ENCODE measurements around the gene PICALM. TPM values are rescaled to one million over a fixed set of nuclear protein-coding genes. Genes with fewer than 3 reads are reported as not detected.

The PICALM gene
- total RNA-seq, 1 experiment from 2014 or later = 566 TPM

DNA sequence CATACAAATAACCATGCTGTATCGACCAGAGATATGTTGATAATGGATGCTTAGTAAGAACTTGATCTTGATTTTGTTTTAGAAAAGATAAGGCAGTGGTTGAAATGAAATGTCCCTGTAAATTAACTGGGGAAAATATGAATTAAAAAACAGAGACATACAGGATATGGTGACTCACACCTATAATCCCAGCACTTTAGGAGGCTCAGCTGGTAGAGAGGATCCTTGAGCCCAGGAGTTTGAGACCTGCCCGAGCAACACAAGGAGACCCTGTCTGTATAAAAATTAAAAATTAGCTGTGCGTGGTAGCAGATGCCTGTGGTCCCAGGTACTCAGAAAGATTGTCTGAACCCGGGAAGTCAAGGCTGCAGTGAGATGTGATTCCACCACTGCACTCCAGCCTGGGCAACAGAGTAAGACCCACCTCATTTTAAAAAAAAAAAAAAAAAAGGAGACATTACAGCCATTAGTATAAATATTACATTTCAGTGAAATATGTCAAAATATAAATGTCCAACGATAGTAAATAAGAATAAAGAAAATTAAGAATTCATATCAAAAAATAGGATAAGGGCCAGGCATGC is 4.6 kb downstream of the PICALM start:
- DNase-seq = no peak
- no peaks in the 10 kb centered on the region for H3K9me3 ChIP-seq (ENCODE audit: low read length)

DNA sequence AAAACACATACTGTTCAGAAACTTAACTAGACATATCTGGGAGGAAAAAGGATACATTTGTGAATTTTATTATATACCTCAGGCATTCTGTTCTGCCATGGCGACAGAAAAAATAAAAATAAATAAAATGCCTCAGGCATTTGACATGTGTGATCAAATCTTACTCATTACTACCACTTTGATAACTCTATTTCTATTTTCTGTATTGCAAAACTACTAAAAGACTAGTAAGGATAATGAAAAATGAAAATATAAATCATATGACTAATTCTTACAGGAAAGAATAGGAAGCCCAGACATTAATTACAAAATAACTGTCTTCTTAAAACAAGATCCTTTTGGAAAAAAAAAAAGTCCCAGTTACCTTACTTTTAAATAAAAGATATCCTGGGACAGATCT is 5.3 kb downstream of the PICALM start:
- H3K36me3 ChIP-seq (ENCODE audit: insufficient read depth, low read length) = peaks cover 8% of the 10 kb centered on the region; the same call in 1 of the 2 replicates
- H3K9ac ChIP-seq (ENCODE audit: low read length) = no peak overlapping the region
- H2AFZ ChIP-seq (ENCODE audit: low read length) = no peak overlapping the region
- H4K20me1 ChIP-seq (ENCODE audit: insufficient read depth, low read depth, low read length) = peaks cover 93% of the 10 kb centered on the region
- peak overlapping the region; percentile 74 for H3K4me2 ChIP-seq (ENCODE audit: low read depth, low read length, poor library complexity, severe bottlenecking)
- no peak for DNase-seq
- no peaks in the 10 kb centered on the region for H3K27me3 ChIP-seq (ENCODE audit: low read length)
- peaks cover 100% of the 10 kb centered on the region for H3K79me2 ChIP-seq (ENCODE audit: low read length)
- H3K9me3 ChIP-seq (ENCODE audit: low read length) = no peaks in the 10 kb centered on the region
- H3K27ac ChIP-seq (ENCODE audit: low read length) = peak overlapping the region; percentile 48
- H3K4me1 ChIP-seq (ENCODE audit: low read length) = peaks cover 86% of the 10 kb centered on the region
- H3K9me2 ChIP-seq (replicated peaks; ENCODE audit: insufficient read depth, low read length) = no peaks in the 10 kb centered on the region
- no peak overlapping the region for H3K4me3 ChIP-seq (ENCODE audit: low read length)

More for the DNA sequence above, 4.6 kb downstream of the PICALM start:
- Histone ChIP-seq H3K9ac (ENCODE audit: low read length) (peak overlapping the region; percentile 4), H3K27me3 (ENCODE audit: low read length) (no peaks in the 10 kb centered on the region), H3K36me3 (ENCODE audit: insufficient read depth, low read length) (peaks cover 7% of the 10 kb centered on the region; the same call in 1 of the 2 replicates), H2AFZ (ENCODE audit: low read length) (no peak overlapping the region), H3K4me2 (ENCODE audit: low read depth, low read length, poor library complexity, severe bottlenecking) (peak overlapping the region; percentile 74), H4K20me1 (ENCODE audit: insufficient read depth, low read depth, low read length) (peaks cover 85% of the 10 kb centered on the region), H3K79me2 (ENCODE audit: low read length) (peaks cover 94% of the 10 kb centered on the region), H3K4me1 (ENCODE audit: low read length) (peaks cover 80% of the 10 kb centered on the region), H3K9me2 (replicated peaks; ENCODE audit: insufficient read depth, low read length) (no peaks in the 10 kb centered on the region), H3K27ac (ENCODE audit: low read length) (peak overlapping the region; percentile 48), H3K4me3 (ENCODE audit: low read length) (peak overlapping the region; percentile 17)

DNA sequence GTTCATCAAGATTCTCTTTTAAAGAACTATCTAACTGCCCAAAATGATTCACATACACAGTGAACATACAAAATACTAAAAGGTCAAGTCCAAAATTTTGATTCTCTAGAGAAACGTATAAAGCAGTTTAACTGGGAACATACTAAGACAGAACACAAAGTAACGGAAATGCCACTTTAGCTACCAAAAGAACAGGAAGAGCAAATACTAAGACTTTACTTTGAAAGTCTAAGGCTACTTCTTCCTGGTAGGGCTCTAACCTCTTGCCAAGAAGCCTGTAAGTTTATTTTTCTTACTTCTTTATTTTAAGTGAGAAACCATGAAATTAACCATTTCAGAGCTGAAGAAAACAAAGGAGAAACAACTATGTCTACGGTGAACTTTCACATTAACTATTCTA is 6.2 kb downstream of the PICALM start:
- Histone ChIP-seq H3K4me2 (ENCODE audit: low read depth, low read length, poor library complexity, severe bottlenecking) (peak overlapping the region; percentile 74), H3K9ac (ENCODE audit: low read length) (no peak overlapping the region), H3K4me1 (ENCODE audit: low read length) (peaks cover 92% of the 10 kb centered on the region)

DNA sequence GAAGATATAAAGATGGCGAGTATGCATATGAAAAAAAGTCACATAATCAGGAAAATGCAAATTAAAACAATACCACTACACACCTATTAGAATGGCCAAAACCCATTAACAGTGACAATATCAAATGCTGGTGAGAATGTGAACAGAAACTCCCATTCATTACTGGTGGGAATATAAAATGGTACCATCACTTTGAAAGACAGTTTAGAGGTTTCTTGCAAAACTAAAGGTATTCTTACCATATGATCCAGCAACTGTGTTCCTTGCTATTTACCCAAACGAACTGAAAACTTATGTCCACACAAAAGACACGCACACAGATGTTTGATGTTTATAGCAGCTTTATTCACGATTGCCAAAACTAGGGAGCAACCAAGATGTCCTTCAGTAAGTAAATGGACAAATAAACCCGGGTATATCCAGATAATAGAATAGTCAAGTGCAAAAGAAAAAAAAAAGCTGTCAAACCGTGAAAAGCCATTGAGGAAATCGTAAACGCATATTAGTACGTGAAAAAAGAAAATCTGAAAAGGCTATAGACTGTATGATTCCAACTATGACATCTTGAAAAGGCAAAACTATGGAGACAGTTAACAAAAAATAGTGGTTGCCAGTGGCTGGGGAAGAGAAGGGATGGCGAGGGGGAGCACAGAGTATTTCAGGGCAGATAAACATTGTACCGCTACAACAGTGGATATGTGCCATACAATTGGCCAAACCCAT is 7.2 kb downstream of the PICALM start:
- Histone ChIP-seq H3K4me2 (ENCODE audit: low read depth, low read length, poor library complexity, severe bottlenecking) (no peak overlapping the region), H4K20me1 (ENCODE audit: insufficient read depth, low read depth, low read length) (peaks cover 93% of the 10 kb centered on the region), H3K9ac (ENCODE audit: low read length) (no peak overlapping the region), H3K9me2 (replicated peaks; ENCODE audit: insufficient read depth, low read length) (no peaks in the 10 kb centered on the region), H3K36me3 (ENCODE audit: insufficient read depth, low read length) (peaks cover 11% of the 10 kb centered on the region; the same call in 1 of the 2 replicates), H2AFZ (ENCODE audit: low read length) (no peak overlapping the region), H3K27ac (ENCODE audit: low read length) (no peak overlapping the region), H3K4me1 (ENCODE audit: low read length) (peaks cover 81% of the 10 kb centered on the region), H3K4me3 (ENCODE audit: low read length) (no peak overlapping the region), H3K79me2 (ENCODE audit: low read length) (peaks cover 99% of the 10 kb centered on the region), H3K27me3 (ENCODE audit: low read length) (no peaks in the 10 kb centered on the region), H3K9me3 (ENCODE audit: low read length) (no peaks in the 10 kb centered on the region)
- DNase-seq = no peak

More for the DNA sequence above, 6.2 kb downstream of the PICALM start:
- Histone ChIP-seq H4K20me1 (ENCODE audit: insufficient read depth, low read depth, low read length) (peaks cover 96% of the 10 kb centered on the region), H3K36me3 (ENCODE audit: insufficient read depth, low read length) (peaks cover 9% of the 10 kb centered on the region; the same call in 1 of the 2 replicates), H3K27ac (ENCODE audit: low read length) (peak overlapping the region; percentile 48; the same call in 1 of the 2 replicates), H3K4me3 (ENCODE audit: low read length) (no peak overlapping the region), H3K9me2 (replicated peaks; ENCODE audit: insufficient read depth, low read length) (no peaks in the 10 kb centered on the region), H3K27me3 (ENCODE audit: low read length) (no peaks in the 10 kb centered on the region), H3K79me2 (ENCODE audit: low read length) (peaks cover 100% of the 10 kb centered on the region), H3K9me3 (ENCODE audit: low read length) (no peaks in the 10 kb centered on the region), H2AFZ (ENCODE audit: low read length) (no peak overlapping the region)
- no peak for DNase-seq

DNA sequence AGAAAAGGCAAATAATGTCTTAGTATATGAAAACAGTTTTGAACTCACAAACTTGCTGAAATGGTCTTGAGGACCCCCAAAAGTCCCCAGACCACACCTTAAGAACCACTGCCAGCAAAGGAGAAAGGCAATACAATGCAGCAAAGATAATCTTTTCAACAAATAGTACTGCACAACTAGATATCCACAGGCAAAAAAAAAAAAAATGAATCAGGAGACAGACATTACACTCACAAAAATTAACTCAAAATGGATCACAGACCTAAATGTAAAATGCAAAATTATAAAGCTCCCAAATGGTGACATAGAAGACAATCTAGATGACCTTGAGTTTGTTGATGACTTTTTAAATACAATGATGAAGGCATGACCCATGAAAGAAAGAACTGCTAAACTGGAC is 8.3 kb downstream of the PICALM start:
- Histone ChIP-seq H3K27me3 (ENCODE audit: low read length) (no peaks in the 10 kb centered on the region), H3K4me1 (ENCODE audit: low read length) (peaks cover 70% of the 10 kb centered on the region), H4K20me1 (ENCODE audit: insufficient read depth, low read depth, low read length) (peaks cover 91% of the 10 kb centered on the region), H3K27ac (ENCODE audit: low read length) (0 out of 2 replicates have a peak overlapping the region, but pooled peaks have one; percentile 0), H3K36me3 (ENCODE audit: insufficient read depth, low read length) (peaks cover 16% of the 10 kb centered on the region; the same call in 1 of the 2 replicates), H3K9ac (ENCODE audit: low read length) (no peak overlapping the region), H3K79me2 (ENCODE audit: low read length) (peaks cover 99% of the 10 kb centered on the region), H3K4me2 (ENCODE audit: low read depth, low read length, poor library complexity, severe bottlenecking) (peak overlapping the region; percentile 15), H3K4me3 (ENCODE audit: low read length) (no peak overlapping the region), H3K9me3 (ENCODE audit: low read length) (no peaks in the 10 kb centered on the region), H3K9me2 (replicated peaks; ENCODE audit: insufficient read depth, low read length) (no peaks in the 10 kb centered on the region), H2AFZ (ENCODE audit: low read length) (no peak overlapping the region)
- DNase-seq = no peak

DNA sequence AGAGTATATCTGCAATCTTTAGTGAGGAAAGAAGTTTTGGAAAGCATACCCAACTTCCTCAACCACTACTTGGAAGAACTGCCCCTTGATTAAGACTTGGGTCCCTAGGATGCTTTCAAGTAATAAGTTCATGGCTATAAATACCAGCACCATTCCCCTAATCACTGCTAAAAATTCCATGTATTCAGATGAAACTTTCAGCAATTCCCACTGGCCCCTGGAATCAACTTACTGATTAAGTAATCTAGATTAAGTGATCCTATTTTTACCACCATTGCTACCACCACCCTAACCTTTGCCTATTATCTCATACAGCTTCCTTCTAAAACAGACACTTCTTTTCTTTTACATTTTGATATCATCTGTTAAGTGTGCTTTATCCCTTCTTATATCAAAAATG is 10.5 kb downstream of the PICALM start:
- Histone ChIP-seq H3K27me3 (ENCODE audit: low read length) (no peaks in the 10 kb centered on the region), H3K4me1 (ENCODE audit: low read length) (peaks cover 49% of the 10 kb centered on the region), H3K36me3 (ENCODE audit: insufficient read depth, low read length) (peaks cover 16% of the 10 kb centered on the region; the same call in 1 of the 2 replicates), H3K9me2 (replicated peaks; ENCODE audit: insufficient read depth, low read length) (no peaks in the 10 kb centered on the region), H3K4me3 (ENCODE audit: low read length) (no peak overlapping the region), H4K20me1 (ENCODE audit: insufficient read depth, low read depth, low read length) (peaks cover 93% of the 10 kb centered on the region), H3K9ac (ENCODE audit: low read length) (no peak overlapping the region), H3K9me3 (ENCODE audit: low read length) (no peaks in the 10 kb centered on the region), H3K4me2 (ENCODE audit: low read depth, low read length, poor library complexity, severe bottlenecking) (no peak overlapping the region), H3K79me2 (ENCODE audit: low read length) (peaks cover 99% of the 10 kb centered on the region), H2AFZ (ENCODE audit: low read length) (no peak overlapping the region), H3K27ac (ENCODE audit: low read length) (no peak overlapping the region)
- DNase-seq = no peak

DNA sequence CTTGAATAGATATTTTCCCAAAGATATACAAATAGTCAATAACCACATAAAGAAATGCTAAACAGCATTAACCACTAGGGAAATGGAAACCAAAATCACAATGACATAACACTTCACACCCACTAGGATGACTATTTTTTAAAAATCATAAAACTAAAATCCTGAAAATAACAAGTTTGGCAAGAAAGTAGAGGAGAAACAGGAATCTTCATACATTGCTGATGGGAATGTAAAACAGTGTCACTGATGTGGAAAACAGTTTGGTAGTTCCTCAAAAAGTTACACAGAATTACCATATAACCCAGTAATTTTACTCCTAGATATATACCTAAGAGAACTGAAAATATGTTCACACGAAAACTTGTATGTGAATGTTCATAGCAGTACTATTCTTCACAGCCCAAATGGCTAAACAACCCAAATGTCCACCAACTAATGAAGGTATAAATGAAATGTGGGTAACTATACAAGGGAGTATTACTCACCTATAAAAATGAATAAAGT is 12.5 kb downstream of the PICALM start:
- Histone ChIP-seq H3K27ac (ENCODE audit: low read length) (no peak overlapping the region), H3K9ac (ENCODE audit: low read length) (no peak overlapping the region)

More for the DNA sequence above, 12.5 kb downstream of the PICALM start:
- Histone ChIP-seq H3K9me2 (replicated peaks; ENCODE audit: insufficient read depth, low read length) (no peaks in the 10 kb centered on the region), H3K4me3 (ENCODE audit: low read length) (no peak overlapping the region), H3K4me2 (ENCODE audit: low read depth, low read length, poor library complexity, severe bottlenecking) (no peak overlapping the region), H4K20me1 (ENCODE audit: insufficient read depth, low read depth, low read length) (peaks cover 92% of the 10 kb centered on the region), H3K4me1 (ENCODE audit: low read length) (peaks cover 37% of the 10 kb centered on the region), H3K36me3 (ENCODE audit: insufficient read depth, low read length) (peaks cover 10% of the 10 kb centered on the region; the same call in 1 of the 2 replicates), H2AFZ (ENCODE audit: low read length) (no peak overlapping the region), H3K79me2 (ENCODE audit: low read length) (peaks cover 99% of the 10 kb centered on the region), H3K9me3 (ENCODE audit: low read length) (no peaks in the 10 kb centered on the region), H3K27me3 (ENCODE audit: low read length) (no peaks in the 10 kb centered on the region)
- DNase-seq = no peak

All from Karpas-422 (cell line).